Jurkat, Clone E6-1 (cell line): Measurements from ENCODE around the gene EPYC.

Experiments used
- DNase-seq: peaks from one replicate; pipeline ENCODE4 v3.0.0-alpha.2; 2011; ENCODE audit warnings: low read depth, low spot score
- H3K4me3 ChIP-seq: 2 replicates; pipeline ENCODE4 v1.5.1; 2011; ENCODE audit warnings: mild to moderate bottlenecking, low read length, control low read depth, moderate library complexity

Gene EPYC

DNA sequence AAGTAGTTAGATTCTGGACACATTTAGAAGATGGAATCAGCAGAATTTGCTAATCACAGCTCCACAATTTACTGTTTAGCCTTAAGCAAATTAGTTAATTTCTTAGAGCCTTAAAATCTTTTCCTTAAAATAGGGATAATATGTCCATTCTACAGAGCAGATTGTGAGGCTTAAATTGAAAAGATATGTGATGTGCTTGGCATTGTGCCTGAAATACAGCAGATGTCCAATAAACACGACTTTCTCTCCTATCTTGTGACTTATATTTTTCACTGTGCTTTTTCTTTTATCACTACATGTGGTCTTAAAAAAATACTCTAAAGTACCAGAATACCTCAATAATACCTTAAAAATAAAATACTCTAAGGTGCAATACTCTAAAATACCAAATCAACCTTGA lies 80.4 kb downstream of the EPYC start:
- no peak overlapping the region for H3K4me3 ChIP-seq
- no peak for DNase-seq

- DNase-seq, result no peak
- no peak overlapping the region for H3K4me3 ChIP-seq
Measured at GRCh38 chr12:90922145-90922627, 82.6 kb downstream of the EPYC start.

DNA sequence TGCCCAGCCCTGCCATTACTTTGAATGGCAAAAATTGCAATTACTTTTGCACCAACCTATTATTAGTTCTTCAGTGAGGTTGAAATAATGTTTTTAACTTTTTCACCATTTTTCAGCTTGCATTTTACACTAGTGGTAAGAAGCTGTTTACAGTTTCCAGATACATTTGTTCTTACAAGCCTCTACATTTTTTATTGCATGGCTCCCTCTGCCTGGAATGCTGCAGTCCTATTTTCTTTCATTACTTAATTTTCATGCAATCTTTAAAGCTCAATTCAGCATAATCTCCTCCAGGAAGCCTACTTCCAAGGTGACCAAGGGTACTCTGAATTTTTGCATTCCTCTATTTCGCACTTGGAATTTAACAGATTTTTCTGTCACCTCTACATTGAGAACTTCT lies 83.2 kb downstream of the EPYC start:
- DNase-seq, result no peak
- no peak overlapping the region for H3K4me3 ChIP-seq

GRCh38 chr12:90920222-90920621 lies 84.5 kb downstream of the EPYC start:
- DNase-seq, result no peak
- H3K4me3 ChIP-seq, result no peak overlapping the region

GRCh38 chr12:90917431-90917830 lies 87.3 kb downstream of the EPYC start:
- H3K4me3 ChIP-seq, result no peak overlapping the region
- no peak for DNase-seq

- H3K4me3 ChIP-seq, result no peak overlapping the region
- no peak for DNase-seq
Measured at GRCh38 chr12:90916516-90916915, 88.3 kb downstream of the EPYC start.

DNA sequence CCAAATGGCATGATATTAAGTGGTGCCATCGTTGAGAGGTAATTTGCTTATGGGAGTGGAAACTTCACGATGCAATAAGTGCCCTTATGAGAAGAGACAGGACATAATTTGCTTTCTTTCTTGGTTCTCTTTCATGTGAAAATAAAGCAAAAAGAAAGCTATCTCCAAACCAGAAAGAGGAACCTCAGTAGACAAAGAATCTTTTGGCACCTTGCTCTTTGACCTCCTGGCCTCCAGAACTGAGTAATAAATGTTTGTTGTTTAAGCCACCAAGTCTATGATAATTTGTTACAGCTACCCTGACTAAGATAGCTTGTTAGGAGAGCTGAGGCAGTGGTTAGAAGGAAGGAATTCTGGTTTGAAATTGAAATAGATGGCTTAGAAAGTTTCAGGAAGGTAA lies 89.4 kb downstream of the EPYC start:
- no peak for DNase-seq
- H3K4me3 ChIP-seq, result no peak overlapping the region
